DMS79 treated with DMSO at 0.1 percent for 48 hours (cell line): ENCODE measurements around the gene DMBX1.

Experiments used
- DNase-seq: peaks from one replicate; lab custom pipeline; 2025; lab: John Stamatoyannopoulos, UW

Gene DMBX1

DNA sequence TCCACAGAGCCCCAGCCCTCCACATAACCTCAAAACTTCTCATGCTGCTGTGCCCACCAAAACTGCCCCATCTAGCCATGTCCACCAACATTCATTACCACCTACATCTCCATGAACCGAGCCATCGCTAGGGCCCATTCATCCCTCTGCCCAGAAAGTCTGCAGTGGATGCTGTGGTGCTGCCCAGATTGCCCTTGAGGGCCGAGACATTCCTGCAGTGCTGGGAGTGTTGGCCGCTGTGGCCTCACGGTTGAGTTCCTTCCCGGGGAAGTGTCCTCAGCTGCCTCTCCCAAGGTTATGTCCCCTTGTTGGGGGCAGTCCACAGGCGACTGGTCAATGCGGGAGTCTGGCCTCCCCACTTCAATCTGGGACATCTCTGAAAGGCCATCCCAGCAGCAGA is 30.3 kb upstream of the DMBX1 start:
- DNase-seq = no peak

DNA sequence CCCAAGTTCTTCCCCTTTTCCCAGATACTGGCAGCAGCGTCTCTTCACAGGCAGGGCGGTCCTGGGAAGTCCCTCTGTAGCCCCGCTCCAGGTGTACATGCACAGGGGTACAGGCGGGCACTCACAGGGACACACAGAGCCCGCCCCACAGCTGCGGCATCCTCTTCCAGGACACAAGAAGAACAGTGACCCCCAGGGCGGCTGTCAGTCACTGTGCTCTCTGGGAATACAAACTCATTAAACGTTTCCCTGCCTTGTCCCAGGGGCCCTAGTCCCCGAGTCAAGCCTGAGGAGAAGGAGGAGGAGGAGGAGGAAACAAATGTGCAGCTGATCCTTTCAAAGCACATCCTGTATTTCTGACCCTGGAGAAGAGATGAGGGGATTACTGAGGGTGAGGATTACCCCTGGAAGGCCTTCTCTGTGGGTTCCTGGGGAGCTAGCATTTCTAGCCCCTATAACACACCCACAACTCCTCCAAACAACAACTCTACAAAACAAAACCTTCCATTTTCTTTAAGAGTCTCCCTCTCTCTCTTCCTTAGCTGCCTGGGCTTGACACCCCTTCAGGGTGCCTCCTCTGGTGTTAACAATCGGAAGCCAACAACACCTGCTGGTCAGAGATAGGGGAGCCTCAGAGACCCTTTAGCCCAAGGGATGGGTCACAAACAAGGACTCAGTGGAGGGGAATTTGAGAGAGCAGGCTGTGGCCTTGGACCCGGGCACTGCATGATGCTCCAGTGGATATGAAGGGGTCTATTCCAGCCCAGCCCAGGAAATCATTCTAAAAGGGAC is 28.4 kb upstream of the DMBX1 start:
- no peak for DNase-seq

DNA sequence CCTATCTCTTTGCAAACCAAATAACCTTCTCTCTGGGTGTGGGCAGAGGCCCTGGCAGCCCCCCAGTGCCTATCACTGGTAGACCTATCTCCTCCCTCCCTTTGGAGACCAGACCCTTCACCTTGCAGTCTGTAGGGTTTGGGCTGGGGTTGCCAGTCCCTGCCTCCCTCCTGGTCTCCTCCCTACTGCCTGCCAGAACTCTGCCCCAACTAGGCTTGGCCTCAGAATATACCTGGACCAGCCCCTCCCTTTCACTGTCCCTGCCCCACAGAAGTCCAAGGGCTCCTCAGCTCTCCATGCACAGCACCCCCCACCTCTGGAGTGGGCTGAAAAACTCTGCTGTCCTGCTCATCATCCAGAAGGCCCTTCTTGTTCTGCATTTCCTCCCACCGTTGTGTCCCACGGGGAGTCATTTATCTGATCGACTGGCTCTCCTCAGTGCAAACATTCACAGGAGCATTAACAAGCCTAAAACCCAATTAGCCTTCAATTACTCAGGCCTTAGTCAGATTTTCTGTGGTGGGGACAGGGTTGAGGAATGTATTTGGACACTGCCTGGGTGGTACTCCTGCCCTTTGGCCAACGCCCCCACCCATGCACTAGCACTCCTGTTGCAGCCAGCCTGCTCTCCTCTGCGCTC is 27.7 kb upstream of the DMBX1 start:
- no peak for DNase-seq

DNA sequence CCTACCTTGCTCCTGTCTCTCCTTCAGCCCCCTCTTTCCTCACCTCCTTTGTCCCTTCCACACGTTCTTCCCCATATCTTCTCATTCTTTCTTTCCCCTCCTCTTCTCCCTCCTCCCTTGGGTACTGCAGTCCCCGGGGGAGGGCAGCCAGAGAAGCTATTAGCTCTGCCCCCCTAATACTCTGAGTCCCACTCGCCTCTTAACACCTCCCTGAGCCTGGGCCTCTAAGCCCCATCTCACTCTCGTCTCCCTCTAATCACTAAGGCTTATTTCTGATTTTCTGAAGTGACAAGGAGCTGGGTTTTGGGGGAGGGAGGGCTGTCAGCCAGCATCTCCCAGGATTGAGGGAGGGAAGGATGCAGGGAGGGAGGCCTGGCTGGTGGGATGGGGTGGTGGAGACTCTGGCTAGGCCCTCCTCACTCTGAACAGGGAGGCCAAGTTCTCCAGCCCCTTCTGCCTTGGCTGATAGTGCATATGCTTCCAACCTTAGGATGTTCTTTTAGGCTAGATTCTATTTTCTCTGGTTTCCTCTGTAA is 25.6 kb upstream of the DMBX1 start:
- DNase-seq = no peak

DNA sequence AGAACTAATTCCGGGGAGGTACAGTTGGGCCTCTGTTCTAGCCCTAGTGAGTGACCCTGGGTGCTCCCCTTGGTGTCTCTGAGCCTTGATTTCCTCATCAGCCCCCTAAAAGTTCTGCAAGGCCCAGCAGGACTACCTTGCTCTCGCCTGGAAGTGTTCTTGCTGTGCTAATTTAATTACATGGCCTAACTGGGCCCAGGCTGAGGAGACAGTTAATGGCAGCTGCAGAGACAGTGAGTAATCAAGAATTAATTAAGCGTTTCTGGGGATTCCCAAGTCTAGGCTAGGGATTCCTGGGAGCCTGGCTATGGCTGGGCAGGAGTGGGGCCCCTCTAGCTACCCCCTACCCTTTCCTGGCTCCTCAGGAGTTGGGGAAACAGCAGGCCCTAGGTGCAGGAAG is 24.7 kb upstream of the DMBX1 start:
- no peak for DNase-seq

DNA sequence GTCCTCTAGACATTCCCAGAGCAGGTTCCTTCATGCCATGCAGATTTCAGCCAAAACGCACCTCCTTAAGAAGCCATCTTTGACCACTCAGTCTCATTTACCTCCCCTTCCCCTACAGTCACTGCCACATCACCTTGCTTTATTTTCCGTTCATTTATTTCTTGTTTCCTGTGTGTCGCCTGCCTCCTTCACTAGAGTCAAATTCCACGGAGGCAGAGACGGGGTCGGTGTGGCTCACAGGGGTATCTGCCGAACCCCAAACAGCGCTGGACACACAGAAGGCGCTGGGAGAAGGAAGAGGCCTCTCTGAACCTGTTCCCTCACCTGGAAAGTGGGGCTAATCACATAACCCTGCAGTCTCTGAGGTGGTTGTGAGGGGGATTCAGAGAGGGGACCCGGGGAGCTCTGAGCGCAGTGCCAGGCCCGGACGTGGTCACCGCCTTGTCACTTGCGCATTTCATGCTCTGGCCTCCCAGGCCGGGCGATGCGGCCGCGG is 23.6 kb upstream of the DMBX1 start:
- peak; percentile 16 for DNase-seq

DNA sequence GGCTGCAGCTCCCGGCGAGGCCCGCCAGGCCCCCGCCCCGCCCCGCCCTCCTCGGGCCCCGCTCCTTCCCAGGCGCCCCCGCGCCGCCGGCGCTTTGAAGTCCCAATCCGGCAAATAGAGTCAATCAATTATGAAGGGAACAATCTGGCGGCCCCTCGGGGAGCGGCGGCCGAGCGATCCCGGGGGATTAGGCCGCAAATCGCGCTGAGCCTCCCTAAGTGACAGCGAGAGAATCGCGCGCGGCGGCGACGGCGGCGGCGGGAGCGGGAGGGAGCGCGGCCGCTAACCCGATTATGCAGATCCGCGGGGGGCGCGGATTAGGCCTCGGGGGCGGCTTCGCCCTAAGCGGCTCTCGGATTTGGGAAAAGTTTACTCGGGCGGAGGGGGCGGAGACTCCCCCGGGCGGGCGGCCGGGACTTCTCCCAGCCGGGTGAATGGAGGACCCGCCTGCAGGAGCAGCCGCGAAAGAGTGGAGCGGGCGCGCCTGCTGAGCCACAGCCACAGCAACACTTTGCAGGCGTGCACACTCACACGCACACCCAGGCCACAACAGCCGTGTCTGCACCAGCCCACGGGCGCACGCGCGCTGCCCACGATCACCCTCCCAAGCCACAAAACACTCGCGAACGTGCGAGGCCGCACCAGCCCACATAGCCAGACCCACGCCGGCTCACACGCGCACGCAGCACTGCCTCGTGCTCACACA is 23.0 kb upstream of the DMBX1 start:
- peak; percentile 21 for DNase-seq

DNA sequence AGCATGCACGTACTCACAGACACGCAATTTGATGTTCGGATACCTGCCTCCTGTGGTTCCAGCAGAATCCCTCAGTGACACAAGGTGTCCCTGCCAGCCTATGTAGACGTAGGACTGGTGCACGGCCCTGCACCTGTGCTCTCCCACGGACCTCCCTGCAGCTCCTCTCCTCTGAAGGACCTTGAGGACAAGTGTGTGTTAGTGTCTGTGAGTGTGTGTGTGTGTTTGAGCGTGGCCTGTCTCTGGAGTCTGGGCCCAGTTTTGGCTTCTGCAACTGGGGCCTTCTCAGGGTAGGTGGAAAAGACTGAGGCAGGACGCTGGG is 22.5 kb upstream of the DMBX1 start:
- peak; percentile 14 for DNase-seq

DNA sequence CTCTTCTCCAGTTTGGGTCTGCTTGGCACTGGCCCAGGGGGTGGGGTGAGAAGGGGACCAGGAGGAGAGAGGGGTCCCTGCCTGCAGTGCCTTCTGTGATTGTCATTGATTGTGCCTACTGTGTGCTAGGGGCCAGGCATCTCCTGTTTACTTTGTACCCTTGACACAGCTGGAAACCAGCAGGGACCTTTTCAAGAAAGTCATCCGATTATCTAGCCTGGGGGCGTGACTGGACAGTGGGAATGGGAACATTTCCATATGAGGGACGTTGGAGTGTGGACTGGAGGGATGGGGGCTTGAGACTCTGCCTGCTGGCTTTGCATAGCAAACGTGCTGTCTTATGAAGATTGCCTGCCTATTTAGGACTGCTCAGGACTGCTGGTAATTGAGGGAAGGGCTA is 19.8 kb upstream of the DMBX1 start:
- DNase-seq = no peak

DNA sequence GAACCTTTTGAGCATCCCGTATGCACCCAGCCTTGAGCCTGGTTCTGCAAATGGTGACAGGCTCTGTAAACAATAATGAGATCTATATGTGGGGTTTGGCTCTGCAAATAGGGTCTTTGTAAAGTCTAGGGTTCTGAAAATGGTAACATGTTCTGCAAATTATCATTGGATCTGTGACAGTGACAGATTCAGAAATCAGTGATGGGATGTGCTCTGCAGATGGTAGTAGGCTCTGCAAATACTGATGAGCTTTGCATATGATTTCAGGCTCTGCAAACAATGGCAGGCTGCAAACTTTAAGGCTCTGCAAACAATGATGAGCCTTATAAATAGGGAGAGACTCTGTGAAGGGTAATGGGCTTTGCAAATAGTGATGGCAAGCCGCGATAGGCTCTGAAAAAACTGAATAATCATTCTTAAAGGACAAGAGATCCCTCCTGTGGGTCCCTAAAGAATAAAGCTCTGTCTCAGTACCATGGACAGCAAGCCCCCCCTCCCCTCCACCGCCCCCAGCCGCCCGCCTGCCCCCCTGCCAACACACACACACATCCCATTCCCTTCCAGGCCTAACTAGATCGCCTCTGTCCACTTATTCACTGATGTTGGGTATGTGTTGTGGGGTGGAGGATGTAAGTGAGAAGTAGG is 17.7 kb upstream of the DMBX1 start:
- DNase-seq = no peak

DNA sequence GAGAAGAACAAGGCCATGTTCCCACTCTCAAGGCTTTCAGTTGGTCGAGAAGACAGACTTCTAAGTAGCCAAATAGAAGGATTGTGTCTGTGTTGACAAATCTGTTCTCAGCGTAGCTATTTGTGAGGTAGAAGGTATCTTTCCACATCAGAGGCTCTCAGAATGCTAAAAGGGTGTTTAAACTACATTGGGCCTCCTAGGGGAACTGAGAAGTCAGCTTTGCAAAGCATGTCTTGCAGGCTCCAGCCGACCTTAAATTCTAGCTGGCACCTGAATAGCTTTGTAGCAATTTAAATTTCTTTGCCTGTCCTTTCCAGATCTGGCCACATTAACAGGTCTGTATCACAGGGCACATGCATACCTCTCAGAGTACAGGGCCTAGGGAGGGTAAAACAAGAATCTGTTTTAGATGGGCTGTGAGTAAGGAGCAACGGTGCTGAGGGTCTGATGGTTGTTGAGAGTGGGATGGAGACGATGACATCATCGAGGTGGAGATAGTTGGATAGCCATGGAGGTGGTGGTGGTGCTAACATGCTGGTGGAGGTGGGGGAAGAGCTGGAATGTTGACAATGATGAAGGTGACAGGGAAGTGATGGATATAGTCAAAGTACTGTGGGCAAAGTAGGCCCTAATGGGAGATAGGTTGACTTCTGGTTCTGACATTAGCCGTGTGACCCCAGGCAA is 17.0 kb upstream of the DMBX1 start:
- no peak for DNase-seq

DNA sequence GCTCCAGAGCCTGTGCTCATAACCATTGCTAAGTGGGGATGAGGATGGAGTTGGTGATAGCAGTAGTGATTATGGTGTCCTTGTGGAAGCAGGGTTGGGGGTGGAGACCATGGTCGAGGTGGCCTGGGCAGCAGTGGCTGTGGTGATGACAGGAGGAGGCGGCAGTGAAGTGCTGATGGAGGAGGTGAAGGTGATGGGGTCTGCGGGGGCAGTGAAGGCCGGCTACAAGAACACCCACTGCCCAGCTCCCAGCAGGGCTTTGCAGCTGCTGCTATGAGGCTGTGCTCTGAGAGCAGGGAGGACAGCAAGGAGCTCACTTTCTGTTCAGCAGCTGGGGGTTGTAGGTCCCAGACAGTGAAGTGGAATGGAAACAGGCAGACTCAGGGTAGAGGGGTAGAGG is 15.6 kb upstream of the DMBX1 start:
- DNase-seq = no peak

DNA sequence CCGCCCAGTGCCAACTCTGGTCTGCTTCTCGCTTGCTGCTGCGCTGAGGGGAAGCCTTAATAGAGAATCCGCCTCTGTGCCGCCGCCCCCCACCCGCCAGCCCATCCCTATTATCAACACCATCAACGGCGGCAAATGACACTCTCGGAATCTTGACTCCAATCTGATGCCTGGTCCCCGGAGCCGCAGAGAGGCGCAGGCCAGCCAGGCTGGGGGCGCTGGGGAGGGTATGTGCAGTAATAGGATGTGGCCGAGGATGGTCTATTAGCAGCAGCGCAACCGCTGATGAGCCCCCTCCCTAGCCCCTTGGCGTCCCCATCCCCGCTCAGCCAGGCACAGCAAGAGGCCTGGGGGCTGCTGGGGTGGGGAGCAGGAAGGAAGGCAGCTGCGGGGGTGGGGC is 15.1 kb upstream of the DMBX1 start:
- DNase-seq = no peak

DNA sequence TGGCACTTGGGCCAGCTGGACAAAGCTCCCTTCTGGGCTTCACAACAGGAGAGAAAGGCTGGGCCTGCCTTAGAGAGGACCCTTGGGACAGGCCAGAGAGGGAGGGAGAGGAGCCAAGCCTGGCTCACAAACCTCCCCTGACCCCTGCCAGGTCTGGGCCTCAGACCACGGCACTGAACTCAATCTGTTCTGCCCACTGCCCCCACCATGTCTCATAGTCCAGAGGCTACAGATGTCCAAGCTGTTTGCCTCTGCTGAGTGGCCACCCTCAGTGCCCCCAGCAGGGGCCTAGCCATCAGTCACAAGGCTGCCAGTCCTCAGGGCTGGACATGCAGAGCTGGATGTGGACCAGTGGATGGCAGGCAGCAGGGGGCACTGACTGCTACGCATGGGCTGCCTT is 13.0 kb upstream of the DMBX1 start:
- no peak for DNase-seq

DNA sequence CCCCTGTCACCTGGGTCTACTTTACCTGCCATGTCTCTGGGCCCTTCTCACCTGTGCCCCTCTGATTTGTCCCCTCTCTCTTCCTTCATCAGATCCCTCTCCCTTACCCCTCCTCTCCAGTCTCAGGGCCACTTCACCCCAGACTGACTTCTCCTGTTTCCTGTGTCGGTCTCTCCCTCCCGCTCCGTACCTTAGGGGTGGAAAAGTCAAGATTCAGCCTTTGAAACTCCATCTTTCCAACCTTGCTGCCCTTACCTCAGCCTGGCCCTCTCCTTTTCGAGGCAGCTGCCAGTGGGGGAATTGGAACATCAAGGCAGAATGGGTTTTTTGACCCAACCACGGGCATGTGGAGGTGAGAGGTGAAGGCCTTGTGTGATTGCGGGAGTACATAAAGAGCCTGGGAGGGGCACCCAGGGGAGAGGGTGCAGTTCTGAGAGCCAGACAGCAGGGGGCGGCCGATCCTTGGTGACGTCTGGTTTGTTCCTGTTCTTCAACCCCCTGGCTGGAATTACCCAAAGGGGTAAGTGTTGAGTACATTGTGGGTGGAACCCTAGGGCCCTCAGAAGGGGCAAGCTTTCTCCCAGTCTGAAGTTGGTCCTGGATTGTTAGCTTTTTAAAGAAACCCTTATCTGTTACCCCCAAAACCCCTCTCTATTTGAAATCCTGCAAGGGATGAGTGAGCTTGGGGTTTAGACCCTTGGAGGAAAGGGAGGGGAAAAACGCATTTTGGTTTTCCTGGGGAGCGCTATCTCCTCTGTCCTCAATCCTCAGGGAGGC is 12.3 kb upstream of the DMBX1 start:
- DNase-seq = peak; percentile 78

DNA sequence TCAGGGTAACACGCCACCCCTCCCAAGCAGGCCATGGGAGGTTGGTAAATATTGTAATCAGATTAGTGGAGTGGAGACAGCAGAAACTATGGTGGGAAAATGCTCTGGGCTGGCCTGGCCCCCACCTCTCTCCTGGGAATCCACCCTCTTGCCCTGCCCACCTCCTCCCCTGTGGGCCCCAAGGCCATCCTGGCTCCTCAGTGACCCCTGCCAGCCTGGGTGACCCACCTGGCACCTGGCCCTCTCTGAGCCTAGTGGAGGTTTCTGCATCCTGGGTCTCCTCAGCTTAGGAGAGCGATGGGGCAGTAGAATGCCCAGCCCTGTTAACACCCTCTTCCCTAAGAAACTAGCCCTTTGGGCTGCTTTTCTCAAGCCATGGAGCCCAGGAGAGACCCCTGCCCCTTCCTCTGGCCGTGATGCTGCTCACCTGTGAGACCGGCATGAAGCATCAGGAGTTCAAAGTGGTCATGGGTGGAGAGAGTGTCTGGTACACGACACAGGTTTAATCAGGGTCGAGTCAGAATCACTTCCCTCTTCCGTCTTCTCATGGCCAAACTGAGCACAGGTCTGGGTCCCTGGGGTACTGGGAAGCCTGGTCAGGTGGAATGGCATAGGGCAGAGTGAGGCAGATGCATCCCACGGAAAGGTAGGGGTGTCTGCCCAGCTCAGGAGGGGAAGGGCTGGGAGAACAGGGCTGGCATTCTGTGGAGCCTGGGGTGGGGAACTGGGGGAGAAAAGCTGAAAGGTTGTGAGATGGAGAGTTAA is 10.7 kb upstream of the DMBX1 start:
- DNase-seq = no peak

DNA sequence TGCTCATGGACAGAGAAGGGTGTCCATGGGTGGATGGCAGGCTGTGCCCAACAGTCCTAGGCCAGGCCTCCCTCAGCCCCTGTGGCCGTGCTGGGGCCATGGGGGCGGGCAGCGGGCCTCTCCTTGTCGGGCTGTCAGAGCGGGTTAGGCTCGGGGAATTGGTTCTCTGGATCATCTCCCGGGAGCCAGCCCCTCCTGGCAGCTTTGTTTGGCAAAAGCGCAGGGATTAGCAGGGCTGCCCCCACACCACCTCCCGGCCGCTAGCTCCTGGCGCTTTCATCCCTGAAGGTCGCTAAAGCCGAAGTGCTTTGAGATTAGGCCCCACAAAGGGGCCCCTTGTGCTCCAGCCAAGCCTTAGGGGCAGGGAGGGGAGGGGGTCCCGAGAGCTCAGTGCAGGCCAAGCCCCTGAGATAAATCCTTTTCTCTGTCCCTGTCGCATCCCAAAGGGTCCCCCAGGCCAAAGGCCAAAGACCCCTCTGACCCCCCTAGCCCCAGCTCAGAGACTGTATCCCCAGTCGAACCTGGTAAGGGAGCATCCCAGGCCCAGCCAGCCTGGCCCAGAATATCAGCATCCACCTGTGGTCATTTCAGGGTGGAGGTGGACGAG is 9.8 kb upstream of the DMBX1 start:
- DNase-seq = no peak

DNA sequence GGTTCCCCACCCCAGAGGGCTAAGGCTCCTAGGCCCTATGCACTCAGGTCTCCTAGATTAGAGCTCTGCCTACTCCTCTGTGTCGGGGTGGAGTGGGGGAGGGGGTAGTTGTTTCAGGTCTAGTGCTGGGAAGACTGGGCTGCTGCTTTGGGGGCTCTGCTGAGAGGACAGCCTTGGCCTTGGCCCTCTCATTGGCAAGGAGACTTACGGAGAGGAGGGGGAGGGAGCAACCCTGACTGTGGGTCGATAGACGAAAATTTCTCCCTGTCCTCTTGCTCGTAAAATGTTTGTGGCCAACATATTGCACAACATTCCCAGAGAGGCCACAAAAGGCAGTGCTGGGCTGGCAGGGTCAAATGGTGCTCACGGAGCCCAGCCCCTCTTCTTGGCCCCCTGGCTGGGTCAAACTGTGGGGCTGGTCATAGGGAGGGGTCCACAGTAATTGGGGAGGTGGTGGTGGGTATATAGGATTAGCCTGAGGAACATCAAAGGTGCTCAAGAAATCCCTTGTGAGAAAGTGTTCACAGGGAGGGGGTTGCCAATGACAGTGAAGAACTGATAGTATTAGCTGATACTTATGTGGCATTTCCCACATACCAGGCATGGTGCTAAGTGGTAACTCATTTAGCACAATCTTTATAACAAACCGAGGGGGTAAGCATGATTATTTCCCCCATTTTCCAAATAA is 8.5 kb upstream of the DMBX1 start:
- no peak for DNase-seq

DNA sequence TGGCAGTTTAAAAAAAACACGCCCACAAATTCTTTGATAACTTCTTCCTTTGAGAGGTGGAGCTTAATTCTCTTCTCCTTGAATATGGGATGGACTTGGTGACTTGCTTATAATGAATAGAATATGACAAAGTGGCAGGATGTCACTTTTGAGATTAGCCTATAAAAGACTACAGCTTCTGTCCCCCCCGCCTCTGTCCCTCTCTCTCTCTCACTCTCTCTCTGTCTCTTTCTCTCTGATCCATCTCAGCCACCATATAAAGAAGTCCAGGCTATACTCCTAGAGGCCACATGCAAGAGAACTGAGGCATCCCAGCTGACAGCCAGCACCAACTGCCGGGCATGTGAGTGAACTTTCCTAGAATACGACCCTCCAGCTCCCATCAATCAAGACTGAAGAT is 7.7 kb upstream of the DMBX1 start:
- DNase-seq = no peak
